ENCODE measurements around the gene BABAM2. TPM values are rescaled to one million over a fixed set of nuclear protein-coding genes. Genes with fewer than 3 reads are reported as not detected.

BABAM2 gene
- total RNA-seq, 2 experiments from 2014 or later = 50.7 to 51.0 TPM

DNA sequence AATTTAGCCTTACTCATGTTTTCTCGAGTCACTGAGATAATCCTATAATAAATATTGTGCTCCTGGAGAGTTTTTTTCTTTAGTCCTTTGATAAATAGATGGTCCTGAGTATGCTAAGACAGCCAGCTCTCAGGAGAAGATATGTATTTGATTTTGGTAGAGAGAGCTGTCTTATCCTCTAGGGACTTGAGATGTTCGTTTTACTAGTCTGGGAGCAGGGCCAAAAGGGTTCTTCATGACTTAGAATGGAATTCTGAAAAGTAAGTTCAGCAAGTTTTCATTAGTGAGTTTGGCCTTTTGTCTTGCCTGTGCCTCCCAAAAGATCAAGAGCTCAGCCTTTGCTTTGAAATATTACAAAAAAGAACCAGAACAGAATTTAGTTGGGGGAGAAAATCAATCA lies 246.7 kb downstream of the BABAM2 start:
- POLR2A ChIA-PET = no interaction called here
- Mint-ChIP-seq H3K9me3 (no peaks in the 10 kb centered on the region), H3K4me3 (no peak overlapping the region), H3K36me3 (peaks cover 27% of the 10 kb centered on the region), H3K27me3 (no peaks in the 10 kb centered on the region), H3K27ac (no peak overlapping the region), H3K4me1 (peaks cover 19% of the 10 kb centered on the region)
- ATAC-seq (ENCODE audit: low read depth) = no peak
- DNase-seq = no peak

DNA sequence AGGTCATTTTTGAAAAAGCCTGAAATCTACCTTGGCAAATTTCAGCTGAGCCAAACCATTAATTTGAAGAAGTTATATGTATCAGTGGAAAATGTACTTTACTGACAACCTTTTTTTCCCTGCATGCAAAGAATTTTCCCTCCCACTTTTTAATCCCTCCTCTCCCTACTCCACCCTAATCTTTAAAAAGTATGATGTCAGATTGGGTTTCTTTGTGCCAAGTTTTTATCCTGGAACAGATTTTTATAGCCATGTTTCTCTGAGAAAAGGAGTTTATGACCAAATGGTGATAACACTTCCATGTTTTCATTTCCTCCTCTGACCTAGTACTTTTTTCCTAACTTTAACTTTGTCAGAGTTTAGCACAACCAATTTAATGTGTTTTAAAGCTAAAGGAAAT lies 251.9 kb downstream of the BABAM2 start:
- H3K4me1 Mint-ChIP-seq = peaks cover 3% of the 10 kb centered on the region
- no peaks in the 10 kb centered on the region for H3K27me3 Mint-ChIP-seq
- DNase-seq = no peak
- no peak overlapping the region for H3K4me3 Mint-ChIP-seq
- H3K9me3 Mint-ChIP-seq = peaks cover 6% of the 10 kb centered on the region
- H3K36me3 Mint-ChIP-seq = peaks cover 24% of the 10 kb centered on the region
- no peak for ATAC-seq (ENCODE audit: low read depth)
- H3K27ac Mint-ChIP-seq = no peak overlapping the region
- POLR2A ChIA-PET = no interaction called here

DNA sequence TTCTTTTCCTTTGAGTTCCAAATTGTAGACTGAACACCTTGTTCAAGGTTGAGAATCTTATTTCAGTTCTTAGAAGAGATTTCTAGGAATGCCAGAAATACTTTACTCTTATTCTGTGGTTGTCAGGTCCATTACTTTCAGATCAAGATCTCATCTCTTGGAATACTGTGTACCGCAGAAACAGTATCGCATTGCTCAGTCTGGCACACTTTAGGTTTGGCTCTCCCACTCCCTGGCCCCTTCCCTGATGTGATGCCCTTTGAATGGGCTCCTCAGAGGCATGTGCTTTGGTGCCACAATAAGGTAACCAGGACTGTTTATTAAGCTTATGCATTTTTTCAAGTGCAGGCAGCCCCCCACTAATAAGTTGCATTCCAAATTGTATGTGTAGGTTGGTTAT lies 257.5 kb downstream of the BABAM2 start:
- POLR2A ChIA-PET = no interaction called here
- DNase-seq = no peak
- no peak overlapping the region for H3K4me3 Mint-ChIP-seq
- no peak overlapping the region for H3K27ac Mint-ChIP-seq
- H3K4me1 Mint-ChIP-seq = no peaks in the 10 kb centered on the region
- H3K27me3 Mint-ChIP-seq = no peaks in the 10 kb centered on the region
- H3K36me3 Mint-ChIP-seq = peaks cover 44% of the 10 kb centered on the region
- ATAC-seq (ENCODE audit: low read depth) = no peak
- H3K9me3 Mint-ChIP-seq = peaks cover 16% of the 10 kb centered on the region

DNA sequence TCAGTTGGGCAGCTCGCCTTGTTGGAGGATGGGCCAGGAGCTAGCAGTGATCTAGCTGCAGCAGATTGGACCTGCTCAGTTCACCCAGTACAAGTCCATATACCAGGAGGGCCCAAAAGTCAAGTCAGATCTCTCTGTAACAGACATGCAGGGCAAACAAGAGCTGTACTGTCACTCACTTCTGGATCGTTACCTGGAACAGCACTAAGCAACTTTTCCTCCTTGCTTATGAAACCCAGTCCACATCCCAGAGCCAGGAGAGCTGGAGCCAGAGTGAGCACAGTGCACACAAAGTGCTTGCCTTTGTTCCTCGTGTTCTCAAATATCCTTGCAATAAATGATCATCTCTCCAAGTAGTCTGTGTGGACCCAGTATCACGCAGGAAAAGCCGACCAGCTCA lies 258.0 kb downstream of the BABAM2 start:
- no peak overlapping the region for H3K4me3 Mint-ChIP-seq
- no peaks in the 10 kb centered on the region for H3K4me1 Mint-ChIP-seq
- H3K27me3 Mint-ChIP-seq = no peaks in the 10 kb centered on the region
- peaks cover 16% of the 10 kb centered on the region for H3K9me3 Mint-ChIP-seq
- H3K27ac Mint-ChIP-seq = no peak overlapping the region
- peaks cover 46% of the 10 kb centered on the region for H3K36me3 Mint-ChIP-seq
- ATAC-seq (ENCODE audit: low read depth) (no peak), DNase-seq (no peak)
- POLR2A ChIA-PET = no interaction called here

DNA sequence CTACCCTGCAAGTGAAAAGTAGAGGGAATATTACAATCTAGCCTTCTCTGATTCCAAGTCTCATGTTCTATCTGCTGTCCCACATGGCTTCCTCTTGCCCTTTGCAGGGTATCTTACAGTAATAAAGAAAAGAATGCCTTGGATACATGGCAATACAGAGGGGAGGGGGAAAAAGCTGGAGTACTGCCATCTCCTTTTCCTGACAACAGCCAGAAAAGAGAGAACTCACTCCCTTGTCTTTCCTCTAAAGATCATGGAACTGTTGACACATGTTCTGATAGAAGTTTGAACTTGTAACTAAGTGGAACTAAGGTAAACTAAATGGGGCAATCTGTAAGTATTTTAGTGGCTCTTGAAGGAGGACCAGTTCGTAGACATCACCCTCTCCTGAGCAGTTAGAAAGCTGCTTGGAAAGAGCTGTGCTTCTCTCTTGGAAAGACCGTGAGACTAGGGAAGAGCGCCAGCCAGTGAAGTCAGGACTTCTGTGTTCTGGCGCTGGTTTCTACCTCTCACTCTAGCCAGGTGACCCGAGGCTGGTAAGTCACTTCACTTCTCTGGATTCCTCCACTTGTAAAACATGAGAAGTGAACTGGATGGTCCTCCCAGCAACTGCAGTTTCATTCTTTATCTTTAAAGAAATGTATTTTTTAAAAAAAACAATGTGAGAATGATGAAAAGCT lies 259.8 kb downstream of the BABAM2 start:
- no peak overlapping the region for H3K27ac Mint-ChIP-seq
- no peak for DNase-seq
- POLR2A ChIA-PET = no interaction called here
- H3K36me3 Mint-ChIP-seq = peaks cover 55% of the 10 kb centered on the region
- no peak overlapping the region for H3K4me3 Mint-ChIP-seq
- peaks cover 18% of the 10 kb centered on the region for H3K9me3 Mint-ChIP-seq
- H3K27me3 Mint-ChIP-seq = no peaks in the 10 kb centered on the region
- ATAC-seq (ENCODE audit: low read depth) = no peak
- H3K4me1 Mint-ChIP-seq = no peaks in the 10 kb centered on the region

DNA sequence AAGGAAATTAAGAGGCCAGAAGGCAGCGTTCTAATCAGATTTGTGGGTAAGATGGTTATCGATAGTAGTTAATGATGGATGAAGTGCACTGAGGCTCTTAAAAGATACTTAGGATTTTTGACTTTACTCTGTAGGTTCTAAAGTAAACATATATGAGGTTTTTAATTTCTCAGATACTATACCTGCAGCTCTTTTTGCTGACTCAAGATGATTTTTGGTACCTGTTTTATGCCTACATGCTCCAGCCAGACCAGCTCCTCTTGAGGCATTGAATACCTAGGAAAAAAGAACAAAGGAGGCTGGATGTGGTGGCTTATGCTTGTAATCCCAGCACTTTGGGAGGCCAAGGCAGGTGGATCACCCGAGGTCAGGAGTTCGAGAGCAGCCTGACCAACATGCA lies 260.5 kb downstream of the BABAM2 start:
- POLR2A ChIA-PET = no interaction called here
- no peak for ATAC-seq (ENCODE audit: low read depth)
- H3K4me1 Mint-ChIP-seq = no peaks in the 10 kb centered on the region
- no peaks in the 10 kb centered on the region for H3K27me3 Mint-ChIP-seq
- H3K27ac Mint-ChIP-seq = no peak overlapping the region
- DNase-seq = no peak
- H3K9me3 Mint-ChIP-seq = peaks cover 19% of the 10 kb centered on the region
- H3K36me3 Mint-ChIP-seq = peaks cover 56% of the 10 kb centered on the region
- H3K4me3 Mint-ChIP-seq = no peak overlapping the region

DNA sequence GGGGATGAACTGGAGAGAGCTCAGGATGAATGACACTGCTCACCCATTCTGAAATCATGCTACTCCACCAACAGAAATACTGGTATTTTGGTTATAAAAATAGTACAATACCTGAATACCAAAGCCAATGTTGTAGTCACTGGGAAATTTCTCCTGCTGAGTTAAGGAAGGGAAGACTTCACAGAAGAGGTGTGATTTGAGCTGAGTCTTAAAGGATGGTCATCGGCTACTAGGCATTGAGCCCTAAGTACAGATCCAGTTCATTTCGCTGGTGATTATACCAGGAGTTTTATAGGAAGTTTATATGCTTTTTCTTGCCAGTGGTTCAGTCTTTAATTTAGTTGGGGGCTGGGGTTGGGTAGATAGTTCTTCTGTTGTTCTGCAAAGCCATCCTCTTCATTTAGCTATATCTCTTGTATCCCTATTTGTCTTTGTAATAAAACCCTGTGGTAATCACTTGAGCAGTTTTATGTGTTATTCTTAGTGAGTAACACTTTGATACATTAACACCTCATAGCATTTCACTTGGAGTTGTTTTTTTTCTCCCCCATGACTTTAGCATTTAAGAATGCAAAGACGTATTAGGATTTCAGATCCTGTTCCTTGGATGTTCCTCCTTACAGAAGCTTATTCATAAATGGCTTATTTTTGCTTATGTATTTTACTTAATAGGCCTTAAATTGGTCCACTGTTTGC lies 262.2 kb downstream of the BABAM2 start:
- no peak for DNase-seq
- Mint-ChIP-seq H3K27ac (no peak overlapping the region), H3K36me3 (peaks cover 58% of the 10 kb centered on the region), H3K27me3 (no peaks in the 10 kb centered on the region), H3K9me3 (peaks cover 20% of the 10 kb centered on the region), H3K4me1 (no peaks in the 10 kb centered on the region), H3K4me3 (no peak overlapping the region)
- POLR2A ChIA-PET = no interaction called here
- ATAC-seq (ENCODE audit: low read depth) = no peak

DNA sequence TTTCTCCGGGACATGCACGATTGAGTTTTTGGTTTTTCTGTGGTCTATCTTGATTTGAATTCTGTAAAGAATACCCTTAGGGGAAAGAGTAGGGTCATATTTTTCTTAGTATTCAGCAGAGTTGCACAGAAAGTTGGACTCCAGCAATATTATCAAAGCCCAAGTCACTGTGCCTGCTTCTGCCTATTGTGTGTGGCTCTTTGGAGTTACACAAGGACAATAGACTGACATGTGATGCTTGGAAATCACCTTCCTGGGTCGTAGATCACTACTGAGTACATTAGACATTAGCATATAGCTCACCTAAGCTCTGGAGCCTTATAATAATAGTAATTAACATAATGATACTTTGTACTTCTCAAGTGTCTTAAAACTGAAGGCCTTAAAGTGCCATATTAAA lies 263.3 kb downstream of the BABAM2 start:
- ATAC-seq (ENCODE audit: low read depth) = no peak
- Mint-ChIP-seq H3K27ac (no peak overlapping the region), H3K27me3 (no peaks in the 10 kb centered on the region), H3K4me3 (no peak overlapping the region), H3K36me3 (peaks cover 50% of the 10 kb centered on the region), H3K9me3 (peaks cover 12% of the 10 kb centered on the region), H3K4me1 (no peaks in the 10 kb centered on the region)
- POLR2A ChIA-PET = no interaction called here
- DNase-seq = no peak

DNA sequence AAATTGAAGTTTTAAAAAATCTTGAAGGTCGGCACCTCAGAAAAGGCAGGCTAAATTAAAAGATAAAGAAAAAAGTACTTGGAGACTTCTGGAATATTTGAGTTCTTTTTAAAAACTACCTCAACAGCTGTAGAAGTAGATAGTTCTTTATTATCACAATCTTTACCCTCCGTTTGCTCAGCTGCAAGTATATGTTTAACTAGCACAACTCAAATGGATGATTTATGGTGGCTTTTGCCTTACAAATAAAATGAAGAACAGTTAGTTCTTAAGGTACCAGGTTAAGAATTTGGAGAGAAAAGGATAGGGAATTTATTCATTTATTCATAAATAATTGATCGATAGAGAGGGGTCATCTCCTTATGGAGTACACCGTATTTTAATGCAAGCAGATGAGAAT lies 264.6 kb downstream of the BABAM2 start:
- Mint-ChIP-seq H3K4me3 (no peak overlapping the region), H3K27ac (no peak overlapping the region), H3K4me1 (peaks cover 1% of the 10 kb centered on the region), H3K27me3 (no peaks in the 10 kb centered on the region), H3K9me3 (peaks cover 12% of the 10 kb centered on the region), H3K36me3 (peaks cover 55% of the 10 kb centered on the region)
- DNase-seq (no peak), ATAC-seq (ENCODE audit: low read depth) (no peak)
- POLR2A ChIA-PET = no interaction called here

DNA sequence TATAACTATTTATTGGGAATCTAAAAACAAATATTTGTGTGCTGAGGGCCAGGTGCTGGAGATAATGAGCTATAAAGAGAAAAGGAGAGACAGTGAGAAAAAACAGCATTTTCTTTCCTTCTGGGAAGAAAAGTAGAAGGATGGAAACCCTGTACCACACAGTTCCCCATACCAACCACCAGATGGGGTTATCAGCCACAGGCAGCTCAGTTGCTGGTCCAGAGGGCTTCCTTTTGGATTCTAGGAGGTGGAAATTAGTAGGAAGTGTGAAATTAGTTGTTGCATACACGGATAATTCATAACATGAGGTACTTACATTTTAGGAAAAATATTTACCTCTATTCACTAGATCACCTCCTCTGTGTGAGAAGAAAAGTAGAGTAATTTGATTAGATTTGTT lies 265.1 kb downstream of the BABAM2 start:
- Mint-ChIP-seq H3K4me3 (no peak overlapping the region), H3K4me1 (peaks cover 1% of the 10 kb centered on the region), H3K27ac (no peak overlapping the region), H3K27me3 (no peaks in the 10 kb centered on the region), H3K9me3 (peaks cover 12% of the 10 kb centered on the region), H3K36me3 (peaks cover 52% of the 10 kb centered on the region)
- DNase-seq (no peak), ATAC-seq (ENCODE audit: low read depth) (no peak)
- POLR2A ChIA-PET = no interaction called here

DNA sequence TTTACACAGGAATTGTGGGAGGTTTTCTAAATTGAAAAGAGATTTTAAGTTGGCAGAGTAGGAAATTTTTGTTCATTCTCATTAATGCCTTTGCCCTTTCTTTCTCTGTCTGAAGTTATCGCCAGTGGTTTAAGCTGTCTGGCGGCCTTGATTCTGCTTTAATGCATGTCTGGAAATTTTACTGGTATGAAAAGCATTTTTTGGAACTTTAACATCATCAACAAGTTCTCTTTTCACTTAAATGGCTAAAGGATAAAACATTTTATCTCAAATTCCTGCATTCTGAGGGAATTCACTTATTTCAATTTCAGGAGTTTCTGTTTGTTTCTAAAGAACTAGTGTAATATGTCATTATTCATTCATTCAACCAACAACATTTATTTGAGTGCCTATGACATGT lies 268.3 kb downstream of the BABAM2 start:
- no peak overlapping the region for H3K27ac Mint-ChIP-seq
- H3K4me3 Mint-ChIP-seq = no peak overlapping the region
- POLR2A ChIA-PET = interaction anchor here (0.6 kb wide), 1 partner anchor 163 kb away, joined by 3 read pairs; no protein-coding TSS in a partner anchor
- H3K36me3 Mint-ChIP-seq = peaks cover 33% of the 10 kb centered on the region
- DNase-seq = no peak
- ATAC-seq (ENCODE audit: low read depth) = no peak
- H3K4me1 Mint-ChIP-seq = peaks cover 1% of the 10 kb centered on the region
- H3K9me3 Mint-ChIP-seq = peaks cover 12% of the 10 kb centered on the region
- no peaks in the 10 kb centered on the region for H3K27me3 Mint-ChIP-seq

DNA sequence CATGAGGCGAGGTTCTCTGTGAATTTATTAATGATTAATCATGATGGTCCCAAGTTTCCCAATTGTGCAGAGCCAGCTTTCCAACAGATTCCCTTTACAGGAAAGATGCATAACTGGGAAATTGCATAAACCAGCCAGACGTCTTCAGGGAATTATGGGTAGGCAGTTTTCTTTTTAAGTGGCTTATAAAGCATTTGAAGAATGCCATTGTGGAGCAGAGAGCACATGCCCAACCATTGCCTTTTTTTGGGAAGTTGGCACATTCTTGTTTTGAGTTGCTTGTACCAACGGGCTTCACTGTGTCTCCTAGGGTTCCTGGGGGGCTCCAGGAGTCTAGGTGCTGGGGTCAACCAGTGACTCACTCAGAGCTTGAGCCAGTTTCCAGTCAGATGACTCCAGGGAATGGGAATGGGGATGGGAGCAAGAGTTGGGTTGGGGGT lies 270.5 kb downstream of the BABAM2 start:
- H3K27me3 Mint-ChIP-seq = no peaks in the 10 kb centered on the region
- peaks cover 23% of the 10 kb centered on the region for H3K36me3 Mint-ChIP-seq
- DNase-seq (no peak), ATAC-seq (ENCODE audit: low read depth) (no peak)
- peaks cover 4% of the 10 kb centered on the region for H3K4me1 Mint-ChIP-seq
- H3K4me3 Mint-ChIP-seq = no peak overlapping the region
- H3K9me3 Mint-ChIP-seq = peaks cover 5% of the 10 kb centered on the region
- POLR2A ChIA-PET = no interaction called here
- no peak overlapping the region for H3K27ac Mint-ChIP-seq

DNA sequence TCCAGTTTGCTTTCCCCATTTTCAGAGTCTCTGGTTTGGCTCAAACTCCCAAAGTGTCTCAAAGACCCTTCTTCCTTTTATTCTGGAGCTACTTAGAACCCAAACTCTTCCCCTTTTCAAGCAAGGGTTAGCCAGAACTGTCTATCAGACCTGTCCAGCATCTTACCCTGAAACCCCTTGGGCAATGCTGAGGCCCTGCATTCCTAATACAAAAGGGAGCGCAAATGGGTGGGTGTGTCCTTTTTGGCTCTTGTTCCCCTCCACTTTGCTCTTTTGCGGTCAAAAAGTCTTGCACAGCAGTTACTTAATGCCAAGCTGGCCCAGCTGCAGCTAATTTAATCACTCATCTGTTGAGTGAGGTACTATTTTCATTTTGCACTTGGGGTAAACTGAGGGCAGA lies 270.9 kb downstream of the BABAM2 start:
- H3K27ac Mint-ChIP-seq = no peak overlapping the region
- no peak overlapping the region for H3K4me3 Mint-ChIP-seq
- peaks cover 23% of the 10 kb centered on the region for H3K36me3 Mint-ChIP-seq
- no peaks in the 10 kb centered on the region for H3K27me3 Mint-ChIP-seq
- POLR2A ChIA-PET = no interaction called here
- ATAC-seq (ENCODE audit: low read depth) (no peak), DNase-seq (no peak)
- peaks cover 4% of the 10 kb centered on the region for H3K9me3 Mint-ChIP-seq
- peaks cover 4% of the 10 kb centered on the region for H3K4me1 Mint-ChIP-seq

DNA sequence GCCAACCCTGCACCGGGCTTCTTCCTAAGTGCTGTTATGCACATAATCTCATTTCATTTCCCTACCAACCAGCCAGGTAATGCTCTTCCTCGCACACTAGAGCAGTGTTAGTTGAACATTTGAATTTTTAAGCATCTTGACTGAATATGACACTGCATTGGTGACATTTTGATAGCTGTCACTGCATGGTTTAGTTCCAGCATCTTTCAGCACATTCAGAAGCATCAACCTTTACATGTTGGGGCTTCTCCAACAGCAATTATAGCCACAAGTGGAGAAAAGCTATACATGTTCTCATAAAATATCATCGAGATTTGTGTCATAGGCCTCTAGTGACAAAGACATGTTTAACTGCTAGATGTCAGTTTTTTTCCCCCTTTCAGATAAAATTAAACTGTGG lies 272.0 kb downstream of the BABAM2 start:
- POLR2A ChIA-PET = no interaction called here
- H3K36me3 Mint-ChIP-seq = peaks cover 19% of the 10 kb centered on the region
- no peaks in the 10 kb centered on the region for H3K27me3 Mint-ChIP-seq
- H3K4me3 Mint-ChIP-seq = no peak overlapping the region
- H3K9me3 Mint-ChIP-seq = peaks cover 2% of the 10 kb centered on the region
- peaks cover 4% of the 10 kb centered on the region for H3K4me1 Mint-ChIP-seq
- no peak for ATAC-seq (ENCODE audit: low read depth)
- no peak overlapping the region for H3K27ac Mint-ChIP-seq
- no peak for DNase-seq
